Kasumi-1 (cell line): ENCODE data around the gene ADIPOQ.
"Not testable (repeated sequence)": the region's sequence is repeated elsewhere in the genome, so short reads cannot be mapped to it uniquely, and the experiment has no call there.

Experiments
- DNase-seq, 2 experiments: peaks; one replicate each; lab custom pipeline; 2025; lab: John Stamatoyannopoulos, UW

The ADIPOQ gene

GRCh38 chr3:186902154-186902553, 59.6 kb downstream of the ADIPOQ start:
- DNase-seq, result no peak

- no peak for DNase-seq
Observed at GRCh38 chr3:186902713-186903112, 60.2 kb downstream of the ADIPOQ start.

GRCh38 chr3:186903676-186904075, 61.2 kb downstream of the ADIPOQ start:
- not testable (repeated sequence) for DNase-seq

GRCh38 chr3:186907075-186907474, 64.6 kb downstream of the ADIPOQ start:
- not testable (repeated sequence) for DNase-seq
